Spleen (tissue), 11 donors: ENCODE measurements around the gene PIGC. TPM values are rescaled to one million over a fixed set of nuclear protein-coding genes. Genes with fewer than 3 reads are reported as not detected.

Experiments
- DNase-seq: peaks from one replicate; pipeline ENCODE4 v3.0.0-alpha.2; 2020
- H3K27ac ChIP-seq, 8 donors: fragments of 200-600 bp; sonication (generic) in 7 of 8; 1 replicate in 4 of 8; 2 replicates in 4 of 8; pipeline versions ENCODE4 v1.5.0 to v1.8.0; 2016 to 2021; ENCODE audit warnings: inconsistent platforms in 4 of 8, mild to moderate bottlenecking in 4 of 8, moderate library complexity in 1 of 8
- H3K27me3 ChIP-seq, 7 donors: fragments of 200-600 bp; sonication (generic) in 6 of 7; replicated peaks in 1 of 7; 1 replicate in 4 of 7; 2 replicates in 3 of 7; pipeline versions ENCODE4 v1.5.0 to v1.8.0; 2016 to 2021; ENCODE audit warnings: inconsistent platforms in 3 of 7, mild to moderate bottlenecking in 1 of 7
- H3K36me3 ChIP-seq, 6 donors: fragments of 200-600 bp; sonication (generic) in 5 of 6; 1 replicate in 4 of 6; 2 replicates in 2 of 6; pipeline versions ENCODE4 v1.5.0 to v1.8.0; 2016 to 2021; ENCODE audit warnings: inconsistent platforms in 2 of 6
- H3K4me1 ChIP-seq, 6 donors: fragments of 200-600 bp; sonication (generic) in 5 of 6; 1 replicate in 3 of 6; 2 replicates in 3 of 6; pipeline versions ENCODE4 v1.5.0 to v1.8.0; 2016 to 2021; ENCODE audit warnings: inconsistent platforms in 3 of 6
- H3K4me3 ChIP-seq, 8 donors: fragments of 200-600 bp; sonication (generic) in 7 of 8; 1 replicate in 4 of 8; 2 replicates in 4 of 8; pipeline versions ENCODE4 v1.5.0 to v1.8.0; 2016 to 2021; ENCODE audit warnings: inconsistent platforms in 4 of 8, mild to moderate bottlenecking in 4 of 8, moderate library complexity in 2 of 8
- H3K9me3 ChIP-seq, 8 donors: fragments of 200-600 bp; sonication (generic) in 7 of 8; 1 replicate in 4 of 8; 2 replicates in 4 of 8; pipeline versions ENCODE4 v1.5.0 to v1.8.0; 2016 to 2021; ENCODE audit warnings: inconsistent platforms in 4 of 8
- POLR2A ChIP-seq, 3 donors: fragments of 450-650 bp; IDR thresholded peaks; one replicate each; pipeline ENCODE4 v1.5.1; 2017; ENCODE audit warnings: antibody characterized with exemption in 3 of 3, mild to moderate bottlenecking in 1 of 3
- POLR2AphosphoS5 ChIP-seq, 3 donors: sonication (generic); formaldehyde crosslinking; IDR thresholded peaks; one replicate each; pipeline ENCODE4 v1.5.1; 2017; ENCODE audit warnings: antibody characterized with exemption in 3 of 3
- WGBS, 5 donors: extraction: QIAGEN DNeasy Blood & Tissue Kit in 3 of 5; methylation state at CpG; one replicate each; pipeline versions ENCODE4 v1.1.5 to v1.1.7; 2013 to 2018; 5-methylcytosine and 5-hydroxymethylcytosine counted together
- intact Hi-C: fragments of 100-400 bp; cut with DNase I; formaldehyde crosslinking; loops from one replicate; pipeline ENCODE4 v1.15.0; 2023; ENCODE audit warnings: low total_unique reads
- polyA plus RNA-seq, 3 donors: library from polyadenylated mRNA; stranded (reverse); fragments of 200-250 nt; gene quantifications; one replicate each; pipeline ENCODE4 v1.2.1, GENCODE V29; 2013
- total RNA-seq, 7 donors: library from RNA; depleted of rRNA in 3 of 7; stranded (reverse); fragments of >200 nt in 3 of 7; fragmentation: NEBNext Ultra II Directional in 4 of 7; extraction: Animal tissue kit (Norgen Biotek cat#: 25700) in 4 of 7; gene quantifications; one replicate each; pipeline versions ENCODE4 v1.1.0 to v1.2.1, GENCODE V29; 2016 to 2021
- TF ChIP-seq, protein P1 (sequence below), 11 experiments: fragments of 200-600 bp in 7 of 11; fragments of 450-650 bp in 4 of 11; sonication (generic) in 4 of 11; IDR thresholded peaks in 8 of 11; conservative IDR thresholded peaks in 3 of 11; 1 replicate in 7 of 11; 2 replicates in 4 of 11; pipeline versions ENCODE4 v1.4.0 to v1.8.0; 2016 to 2021; ENCODE audit warnings: antibody characterized with exemption in 11 of 11, inconsistent platforms in 4 of 11, mild to moderate bottlenecking in 1 of 11
- donor health status: healthy with polysubstance abuse.
- donor health status: DM: no; HTN: no; CAD: no; lungs with moderate emphysema.
- donor health status: DM: no; HTN: no; CAD: no.
- donor health status: Bipolar disorder and iron deficiency.
- donor health status: healthy.
- donor health status: DM: no; HTN: no; CAD: no.
- donor health status: DM: yes; HTN: yes; CAD: no.

The PIGC gene
- total and polyA plus RNA-seq, 10 donors = 20.1 to 28.0 (median 23.9) TPM

DNA sequence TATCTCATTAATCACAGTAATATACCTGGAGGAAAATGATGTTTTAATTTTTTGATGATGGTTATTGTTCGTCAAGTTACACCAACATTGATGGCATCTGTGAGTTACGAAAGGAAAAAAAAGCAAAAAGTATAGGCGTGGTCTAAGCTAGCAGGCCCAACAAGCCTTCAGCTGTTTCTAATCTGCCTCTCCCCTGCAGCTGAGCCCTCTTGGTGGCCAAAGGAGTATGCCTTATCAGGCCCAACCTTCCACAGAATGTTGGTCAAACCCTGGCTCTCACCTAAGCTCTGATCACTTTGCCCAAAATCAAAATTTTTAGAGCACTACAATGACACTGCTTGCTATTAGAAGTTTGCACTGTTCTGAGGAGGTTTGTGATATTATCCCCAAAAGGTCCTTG is 18.5 kb downstream of the PIGC start:
- no peaks in the 10 kb centered on the region for H3K9me3 ChIP-seq
- WGBS, 5 donors = 90 to 97% (median 91%) methylated on average over 3 of the region's 3 CpGs

DNA sequence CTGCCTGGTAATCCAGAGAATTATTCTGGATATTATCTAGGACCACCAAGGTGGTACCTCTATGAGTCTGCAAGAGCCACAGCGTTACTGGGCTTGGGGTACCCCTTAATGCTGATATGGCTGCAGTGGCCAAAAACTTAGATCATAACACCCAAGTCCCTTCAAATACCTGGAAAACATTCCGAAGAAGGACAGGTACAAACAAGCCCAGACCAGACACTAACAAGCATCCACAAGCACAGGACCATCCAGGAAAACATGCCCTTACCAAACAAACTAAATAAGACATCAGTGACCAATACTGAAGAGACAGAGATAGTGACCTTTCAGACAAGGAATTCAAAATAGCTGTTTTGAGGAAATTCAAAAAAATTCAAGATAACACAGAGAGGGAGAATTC is 20.5 kb downstream of the PIGC start:
- no peaks in the 10 kb centered on the region for H3K9me3 ChIP-seq
- no peak for DNase-seq
- 94 to 98% (median 95%) methylated on average over 2 of the region's 2 CpGs for WGBS, 5 donors
- no peak for TF ChIP-seq POLR2A (IDR thresholded peaks at IDR 0.05)
- no peak for TF ChIP-seq POLR2AphosphoS5 (IDR thresholded peaks at IDR 0.05)
- TF ChIP-seq, protein P1, sequence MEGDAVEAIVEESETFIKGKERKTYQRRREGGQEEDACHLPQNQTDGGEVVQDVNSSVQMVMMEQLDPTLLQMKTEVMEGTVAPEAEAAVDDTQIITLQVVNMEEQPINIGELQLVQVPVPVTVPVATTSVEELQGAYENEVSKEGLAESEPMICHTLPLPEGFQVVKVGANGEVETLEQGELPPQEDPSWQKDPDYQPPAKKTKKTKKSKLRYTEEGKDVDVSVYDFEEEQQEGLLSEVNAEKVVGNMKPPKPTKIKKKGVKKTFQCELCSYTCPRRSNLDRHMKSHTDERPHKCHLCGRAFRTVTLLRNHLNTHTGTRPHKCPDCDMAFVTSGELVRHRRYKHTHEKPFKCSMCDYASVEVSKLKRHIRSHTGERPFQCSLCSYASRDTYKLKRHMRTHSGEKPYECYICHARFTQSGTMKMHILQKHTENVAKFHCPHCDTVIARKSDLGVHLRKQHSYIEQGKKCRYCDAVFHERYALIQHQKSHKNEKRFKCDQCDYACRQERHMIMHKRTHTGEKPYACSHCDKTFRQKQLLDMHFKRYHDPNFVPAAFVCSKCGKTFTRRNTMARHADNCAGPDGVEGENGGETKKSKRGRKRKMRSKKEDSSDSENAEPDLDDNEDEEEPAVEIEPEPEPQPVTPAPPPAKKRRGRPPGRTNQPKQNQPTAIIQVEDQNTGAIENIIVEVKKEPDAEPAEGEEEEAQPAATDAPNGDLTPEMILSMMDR (IDR thresholded peaks at IDR 0.05 in 8 of 11, conservative IDR thresholded peaks at IDR 0.05 in 3 of 11) = no peak
- no peaks in the 10 kb centered on the region for H3K27me3 ChIP-seq
- no peak overlapping the region for H3K27ac ChIP-seq
- H3K4me3 ChIP-seq = no peak overlapping the region
- peaks cover 0 to 14% (median 10%) of the 10 kb centered on the region in 6 donors for H3K4me1 ChIP-seq
- intact Hi-C loops = no loop called here
- H3K36me3 ChIP-seq = no peaks in the 10 kb centered on the region

More for the DNA sequence above, 18.5 kb downstream of the PIGC start:
- Histone ChIP-seq H3K27ac (no peak overlapping the region), H3K4me1 (peaks cover 0 to 21% (median 10%) of the 10 kb centered on the region in 6 donors), H3K27me3 (no peaks in the 10 kb centered on the region), H3K4me3 (no peak overlapping the region), H3K36me3 (no peaks in the 10 kb centered on the region)
- no peak for DNase-seq
- TF ChIP-seq POLR2AphosphoS5 (IDR thresholded peaks at IDR 0.05) = no peak
- TF ChIP-seq, protein P1 (IDR thresholded peaks at IDR 0.05 in 8 of 11, conservative IDR thresholded peaks at IDR 0.05 in 3 of 11) = no peak
- no peak for TF ChIP-seq POLR2A (IDR thresholded peaks at IDR 0.05)
- intact Hi-C loops = no loop called here

DNA sequence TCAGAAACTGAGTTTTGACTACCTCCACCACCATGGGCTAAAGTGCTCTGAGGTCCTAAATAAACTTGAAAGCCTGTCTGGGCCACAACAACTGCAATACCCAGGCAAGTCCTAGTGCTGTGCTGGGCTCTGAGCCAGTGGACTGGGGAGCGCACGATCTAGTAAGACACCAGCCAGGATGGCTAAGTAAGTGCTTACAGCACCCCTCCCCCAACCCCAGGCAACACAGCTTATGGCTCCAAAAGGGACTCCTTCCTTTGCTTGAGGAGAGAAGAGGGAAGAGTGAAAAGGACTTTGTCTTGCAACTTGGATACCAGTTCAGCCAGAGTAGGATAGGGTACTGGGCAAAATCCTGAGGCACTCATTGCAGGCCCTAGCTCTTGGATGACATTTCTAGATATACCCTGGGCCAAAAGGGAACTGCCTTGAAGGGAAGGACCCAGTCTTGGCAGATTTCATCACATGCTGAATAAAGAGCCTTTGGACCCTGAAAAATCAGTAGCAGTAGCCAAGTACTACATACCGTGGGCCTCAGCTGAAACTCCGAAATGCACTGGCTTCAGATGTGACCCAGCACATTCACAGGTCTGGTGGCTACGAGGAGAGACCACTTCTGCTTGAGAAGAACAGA is 21.8 kb downstream of the PIGC start:
- Histone ChIP-seq H3K9me3 (no peaks in the 10 kb centered on the region), H3K4me1 (peaks cover 0 to 5% (median 2%) of the 10 kb centered on the region in 6 donors), H3K27me3 (no peaks in the 10 kb centered on the region), H3K36me3 (no peaks in the 10 kb centered on the region), H3K27ac (no peak overlapping the region), H3K4me3 (no peak overlapping the region)
- TF ChIP-seq POLR2A (IDR thresholded peaks at IDR 0.05) (no peak), POLR2AphosphoS5 (IDR thresholded peaks at IDR 0.05) (no peak)
- TF ChIP-seq, protein P1 (IDR thresholded peaks at IDR 0.05 in 8 of 11, conservative IDR thresholded peaks at IDR 0.05 in 3 of 11) = no peak
- no peak for DNase-seq
- WGBS, 5 donors = 78 to 90% (median 86%) methylated on average over 5 of the region's 5 CpGs
- intact Hi-C loops = no loop called here

GRCh38 chr1:172420385-172420784 is 23.5 kb downstream of the PIGC start, which contains the start of gene C1orf105:
Gene C1orf105, plus strand, starts transcription at chr1:172420685. Its CDS starts 201 bp downstream, at chr1:172420886.
- WGBS, 5 donors = 68 to 98% (median 93%) methylated on average over 1 of the region's 1 CpG
- no peaks in the 10 kb centered on the region for H3K9me3 ChIP-seq
- TF ChIP-seq, protein P1 (IDR thresholded peaks at IDR 0.05 in 8 of 11, conservative IDR thresholded peaks at IDR 0.05 in 3 of 11) = no peak
- TF ChIP-seq POLR2AphosphoS5 (IDR thresholded peaks at IDR 0.05) = no peak
- no peaks in the 10 kb centered on the region for H3K4me1 ChIP-seq
- H3K27me3 ChIP-seq = no peaks in the 10 kb centered on the region
- no peaks in the 10 kb centered on the region for H3K36me3 ChIP-seq
- no peak within 1 kb of the TSS for H3K4me3 ChIP-seq
- H3K27ac ChIP-seq = no peak within 1 kb of the TSS
- DNase-seq = no peak
- intact Hi-C loops = no loop called here
